Ectodermal cell (in vitro differentiated cells): ENCODE results near the gene PHKB.

Experiments
- H3K27ac ChIP-seq: 2 replicates; pipeline ENCODE4 v1.7.0; 2013; ENCODE audit warnings: mild to moderate bottlenecking, low read depth, low read length; ENCODE audit not compliant: insufficient read depth, poor library complexity, severe bottlenecking
- H3K27me3 ChIP-seq: 2 replicates; pipeline ENCODE4 v1.7.0; 2013; ENCODE audit warnings: mild to moderate bottlenecking, low read length; ENCODE audit not compliant: insufficient read depth, control insufficient read depth, poor library complexity, severe bottlenecking
- H3K36me3 ChIP-seq: one replicate; pipeline ENCODE4 v1.7.0; 2013; ENCODE audit warnings: low read length; ENCODE audit not compliant: control insufficient read depth, insufficient read depth
- H3K4me1 ChIP-seq: one replicate; pipeline ENCODE4 v1.7.0; 2013; ENCODE audit warnings: low read length; ENCODE audit not compliant: control insufficient read depth, insufficient read depth
- H3K4me3 ChIP-seq: 2 replicates; pipeline ENCODE4 v1.7.0; 2013; ENCODE audit warnings: low read depth, low read length, control low read depth; ENCODE audit not compliant: insufficient read depth
- H3K9me3 ChIP-seq: 2 replicates; pipeline ENCODE4 v1.7.0; 2013; ENCODE audit warnings: mild to moderate bottlenecking, low read length, moderate library complexity; ENCODE audit not compliant: control insufficient read depth
- WGBS, 2 experiments: methylation state at CpG; one replicate each; pipeline ENCODE4 v1.1.7; 2013; ENCODE audit warnings: missing lambda C conversion rate in 2 of 2; 5-methylcytosine and 5-hydroxymethylcytosine counted together

PHKB gene

DNA sequence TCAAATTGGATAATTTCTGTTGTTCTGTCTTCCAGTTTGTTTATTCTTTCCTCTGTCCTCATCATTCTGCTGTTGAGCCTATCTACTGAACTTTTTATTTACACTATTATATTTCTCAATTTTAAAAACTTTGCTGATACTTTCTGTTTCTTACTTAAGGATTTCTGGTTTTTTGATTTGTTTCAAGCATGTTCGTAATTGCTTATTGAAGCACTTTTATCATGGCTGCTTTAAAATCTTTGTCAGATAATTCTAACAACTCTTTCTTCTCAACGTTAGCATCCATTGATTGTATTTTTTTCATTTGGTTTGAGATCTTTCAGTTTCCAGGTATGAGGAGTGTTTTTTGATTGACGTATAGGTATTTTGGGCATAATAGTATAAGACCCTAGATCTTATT, 116.9 kb downstream of the PHKB start:
- Histone ChIP-seq H3K27ac (no peak overlapping the region), H3K36me3 (no peaks in the 10 kb centered on the region), H3K9me3 (no peaks in the 10 kb centered on the region), H3K4me3 (no peak overlapping the region), H3K27me3 (no peaks in the 10 kb centered on the region), H3K4me1 (no peaks in the 10 kb centered on the region)
- 93 to 100% methylated on average over 1 to 3 of the region's 3 CpGs for WGBS, 2 experiments

DNA sequence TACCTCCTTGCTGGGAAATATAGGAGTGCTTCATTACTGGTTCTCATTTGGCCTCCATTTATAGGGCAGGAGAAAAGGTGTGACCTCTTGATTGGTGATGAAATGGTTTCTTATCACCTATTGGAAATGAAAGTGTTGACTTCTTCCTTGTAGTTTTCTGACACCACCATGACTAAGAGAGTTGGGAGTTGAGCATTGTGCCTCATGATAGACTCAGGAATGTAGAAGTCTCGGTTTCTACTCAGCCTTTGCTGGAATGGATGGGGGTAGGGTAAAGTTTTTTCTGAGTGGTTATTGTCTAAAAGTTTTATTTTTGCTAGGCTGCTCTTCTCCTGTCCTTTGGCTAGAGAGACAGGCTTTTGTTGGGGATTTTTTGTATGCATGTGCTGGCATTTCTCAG, 117.4 kb downstream of the PHKB start:
- H3K4me1 ChIP-seq = no peaks in the 10 kb centered on the region
- H3K27ac ChIP-seq = no peak overlapping the region
- no peaks in the 10 kb centered on the region for H3K36me3 ChIP-seq
- H3K4me3 ChIP-seq = no peak overlapping the region
- H3K9me3 ChIP-seq = no peaks in the 10 kb centered on the region
- WGBS, 2 experiments = 87 to 92% methylated on average over 1 of the region's 1 CpG
- H3K27me3 ChIP-seq = no peaks in the 10 kb centered on the region

GRCh38 chr16:47581114-47581513, 120.0 kb downstream of the PHKB start:
- no peak overlapping the region for H3K4me3 ChIP-seq
- no peaks in the 10 kb centered on the region for H3K36me3 ChIP-seq
- WGBS, 2 experiments = no CpG with 5 or more reads among the region's 2 CpGs
- H3K4me1 ChIP-seq = no peaks in the 10 kb centered on the region
- H3K27ac ChIP-seq = no peak overlapping the region
- H3K9me3 ChIP-seq = no peaks in the 10 kb centered on the region
- H3K27me3 ChIP-seq = no peaks in the 10 kb centered on the region

DNA sequence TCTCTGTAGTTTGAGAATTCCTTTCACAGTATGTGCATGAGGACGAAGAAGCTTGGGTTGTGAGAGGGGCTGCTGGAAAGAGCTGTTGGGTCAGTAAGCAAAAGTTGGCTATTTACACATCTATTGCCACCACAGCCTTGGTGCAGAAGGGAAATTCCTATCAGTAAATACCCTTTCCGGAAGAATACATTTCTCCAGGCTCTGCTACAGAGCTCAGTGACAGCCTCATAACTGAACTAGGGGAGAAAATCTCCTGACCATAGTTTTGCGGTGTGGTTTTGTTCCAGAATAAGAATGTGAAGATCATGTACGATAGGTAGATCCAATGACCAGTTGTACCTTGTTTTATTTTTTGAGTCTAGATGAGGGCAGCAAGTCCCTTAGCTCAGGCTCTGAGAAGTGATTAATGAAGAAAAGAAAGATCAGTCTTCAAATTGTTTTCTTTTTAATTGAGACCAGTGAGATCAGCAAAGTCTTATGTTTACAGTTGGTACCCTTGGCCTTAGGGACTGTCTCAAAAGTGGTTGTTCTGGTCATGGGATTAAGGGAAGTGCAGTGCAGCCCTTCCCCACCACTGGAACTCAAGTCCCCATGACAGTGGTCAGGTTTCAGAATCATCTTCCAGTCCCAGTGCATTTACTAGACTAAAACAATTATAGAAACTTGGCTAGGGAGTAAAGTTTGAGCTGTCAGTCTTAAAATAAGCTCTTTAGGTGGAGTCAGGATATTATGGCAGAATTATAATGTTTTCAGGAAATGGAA, 123.5 kb downstream of the PHKB start:
- H3K4me1 ChIP-seq = no peaks in the 10 kb centered on the region
- WGBS, 2 experiments = 75 to 83% methylated on average over 4 of the region's 4 CpGs
- H3K4me3 ChIP-seq = no peak overlapping the region
- H3K27ac ChIP-seq = no peak overlapping the region
- no peaks in the 10 kb centered on the region for H3K27me3 ChIP-seq
- H3K36me3 ChIP-seq = no peaks in the 10 kb centered on the region
- H3K9me3 ChIP-seq = no peaks in the 10 kb centered on the region

GRCh38 chr16:47586121-47586520, 125.0 kb downstream of the PHKB start:
- H3K27ac ChIP-seq = no peak overlapping the region
- no peaks in the 10 kb centered on the region for H3K4me1 ChIP-seq
- peaks cover 10% of the 10 kb centered on the region for H3K36me3 ChIP-seq
- H3K4me3 ChIP-seq = no peak overlapping the region
- H3K27me3 ChIP-seq = no peaks in the 10 kb centered on the region
- H3K9me3 ChIP-seq = no peaks in the 10 kb centered on the region
- 86 to 94% methylated on average over 2 to 3 of the region's 3 CpGs for WGBS, 2 experiments

- Histone ChIP-seq H3K4me3 (no peak overlapping the region), H3K27ac (no peak overlapping the region), H3K36me3 (peaks cover 12% of the 10 kb centered on the region), H3K4me1 (no peaks in the 10 kb centered on the region), H3K27me3 (no peaks in the 10 kb centered on the region), H3K9me3 (no peaks in the 10 kb centered on the region)
- WGBS, 2 experiments = 93 to 95% methylated on average over 2 of the region's 2 CpGs
Observed at GRCh38 chr16:47590472-47590871, 129.3 kb downstream of the PHKB start.

DNA sequence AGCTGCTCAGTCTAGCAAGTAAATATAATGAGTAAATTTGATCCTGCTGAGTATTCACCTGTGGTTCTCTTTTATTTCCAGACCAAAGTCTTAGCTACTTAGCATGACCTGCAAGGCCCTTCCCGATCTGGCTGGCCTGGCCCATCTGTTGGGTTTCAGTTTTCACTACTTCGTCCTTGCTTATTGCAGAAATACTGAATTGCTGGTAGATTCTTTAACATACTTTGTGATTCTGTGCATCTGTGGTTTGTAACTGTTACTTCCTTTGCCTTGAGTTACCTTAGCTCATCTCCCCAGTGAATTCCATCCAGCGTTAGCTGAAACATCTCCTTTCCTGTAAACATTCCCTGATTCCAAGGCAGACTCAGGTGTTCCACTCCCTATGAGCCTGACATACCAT, 131.1 kb downstream of the PHKB start:
- WGBS, 2 experiments = 92 to 98% methylated on average over 3 of the region's 3 CpGs
- H3K4me3 ChIP-seq = no peak overlapping the region
- no peaks in the 10 kb centered on the region for H3K27me3 ChIP-seq
- H3K9me3 ChIP-seq = no peaks in the 10 kb centered on the region
- H3K27ac ChIP-seq = no peak overlapping the region
- peaks cover 12% of the 10 kb centered on the region for H3K36me3 ChIP-seq
- H3K4me1 ChIP-seq = no peaks in the 10 kb centered on the region

DNA sequence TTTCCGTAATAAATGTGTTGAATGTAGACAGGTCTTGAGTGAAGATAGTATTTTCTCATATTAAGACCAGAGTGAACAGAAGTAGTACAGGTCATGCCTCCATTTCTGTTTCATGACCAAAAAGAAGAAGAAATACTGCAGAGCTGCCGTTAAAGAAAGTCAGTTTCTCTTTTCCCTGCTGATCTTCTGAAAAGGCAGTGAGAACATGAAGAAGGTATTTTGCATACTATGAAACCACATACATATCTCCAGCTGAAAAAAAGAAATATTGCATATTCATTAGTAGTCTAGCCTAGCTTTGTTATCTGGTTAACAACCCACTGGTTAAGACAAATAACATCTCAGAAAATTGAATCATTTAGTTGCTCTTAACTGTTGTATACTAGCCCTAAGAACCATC, 138.4 kb downstream of the PHKB start:
- Histone ChIP-seq H3K4me1 (no peaks in the 10 kb centered on the region), H3K27ac (no peak overlapping the region), H3K9me3 (no peaks in the 10 kb centered on the region), H3K36me3 (no peaks in the 10 kb centered on the region), H3K27me3 (no peaks in the 10 kb centered on the region), H3K4me3 (no peak overlapping the region)
- 93 to 98% methylated on average over 2 of the region's 2 CpGs for WGBS, 2 experiments

DNA sequence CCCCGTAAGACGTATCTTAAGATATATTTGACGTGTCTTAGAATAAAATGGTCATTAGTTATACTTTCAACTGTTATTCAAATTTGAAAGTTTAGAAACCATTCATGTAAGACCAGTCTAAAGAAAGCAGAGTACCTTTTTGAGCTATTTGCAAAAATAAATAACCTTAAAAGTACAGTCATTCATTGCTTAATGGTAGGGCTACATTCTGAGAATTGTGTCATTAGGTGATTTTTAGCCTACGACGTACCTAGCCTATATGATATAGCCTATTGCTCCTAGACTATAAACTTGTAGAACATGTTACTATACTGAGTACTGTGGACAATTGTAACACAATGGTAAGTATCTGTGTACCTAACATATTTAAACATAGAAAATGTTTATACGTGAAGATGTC, 139.2 kb downstream of the PHKB start:
- Histone ChIP-seq H3K4me3 (no peak overlapping the region), H3K4me1 (no peaks in the 10 kb centered on the region), H3K36me3 (no peaks in the 10 kb centered on the region), H3K27me3 (no peaks in the 10 kb centered on the region), H3K27ac (no peak overlapping the region), H3K9me3 (no peaks in the 10 kb centered on the region)
- WGBS, 2 experiments = 100% methylated on average over 2 to 4 of the region's 6 CpGs

GRCh38 chr16:47604306-47604705, 143.2 kb downstream of the PHKB start:
- H3K9me3 ChIP-seq = no peaks in the 10 kb centered on the region
- no peaks in the 10 kb centered on the region for H3K36me3 ChIP-seq
- H3K27me3 ChIP-seq = no peaks in the 10 kb centered on the region
- H3K4me1 ChIP-seq = no peaks in the 10 kb centered on the region
- no peak overlapping the region for H3K4me3 ChIP-seq
- H3K27ac ChIP-seq = no peak overlapping the region

- Histone ChIP-seq H3K27me3 (no peaks in the 10 kb centered on the region), H3K4me3 (no peak overlapping the region), H3K9me3 (no peaks in the 10 kb centered on the region), H3K36me3 (no peaks in the 10 kb centered on the region), H3K27ac (no peak overlapping the region), H3K4me1 (no peaks in the 10 kb centered on the region)
- 94% methylated on average over 2 of the region's 2 CpGs for whole genome bisulfite sequencing, 2 experiments
Observed at GRCh38 chr16:47611042-47611441, 149.9 kb downstream of the PHKB start.
